NT2/D1 (cell line): ENCODE results near the gene LAMTOR5.

Source experiments
- SUZ12 ChIP-seq: IDR thresholded peaks from 2 replicates; pipeline ENCODE4 v1.6.1; 2011; ENCODE audit not compliant: insufficient read length, insufficient read depth; ENCODE audit errors: extremely low read depth
- YY1 ChIP-seq: IDR thresholded peaks from 2 replicates; pipeline ENCODE4 v1.6.1; 2011; ENCODE audit not compliant: insufficient read length, insufficient read depth
- ZNF274 ChIP-seq: IDR thresholded peaks from 2 replicates; pipeline ENCODE4 v1.6.1; 2011; ENCODE audit warnings: mild to moderate bottlenecking, low read depth, low read length

- TF ChIP-seq YY1: no peak
- TF ChIP-seq ZNF274: no peak
- no peak for TF ChIP-seq SUZ12
Measured at GRCh38 chr1:110404401-110404800, 3.1 kb downstream of the LAMTOR5 start.
